ENCODE measurements around the gene PLXDC2.

The PLXDC2 gene

DNA sequence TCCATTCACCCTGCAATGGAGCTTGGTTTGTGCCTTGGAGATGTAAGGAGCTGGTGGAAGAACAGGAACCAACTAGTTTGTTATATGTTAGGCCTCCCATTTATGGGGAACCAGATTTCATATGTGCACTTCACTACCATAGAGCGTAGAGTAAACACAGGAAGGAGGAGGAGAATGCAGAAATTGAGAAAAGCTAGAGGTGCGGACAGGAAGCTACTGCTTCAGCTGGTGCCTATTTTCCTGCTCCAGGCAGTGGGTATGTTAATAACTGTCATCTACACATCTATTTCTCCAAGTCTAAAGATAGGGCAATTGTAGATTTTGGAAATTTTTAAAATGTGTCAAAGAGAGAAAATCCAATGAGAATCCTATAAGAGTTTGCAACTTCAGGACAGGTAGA lies 482.2 kb downstream of the PLXDC2 start:
- DNase-seq: no peak

DNA sequence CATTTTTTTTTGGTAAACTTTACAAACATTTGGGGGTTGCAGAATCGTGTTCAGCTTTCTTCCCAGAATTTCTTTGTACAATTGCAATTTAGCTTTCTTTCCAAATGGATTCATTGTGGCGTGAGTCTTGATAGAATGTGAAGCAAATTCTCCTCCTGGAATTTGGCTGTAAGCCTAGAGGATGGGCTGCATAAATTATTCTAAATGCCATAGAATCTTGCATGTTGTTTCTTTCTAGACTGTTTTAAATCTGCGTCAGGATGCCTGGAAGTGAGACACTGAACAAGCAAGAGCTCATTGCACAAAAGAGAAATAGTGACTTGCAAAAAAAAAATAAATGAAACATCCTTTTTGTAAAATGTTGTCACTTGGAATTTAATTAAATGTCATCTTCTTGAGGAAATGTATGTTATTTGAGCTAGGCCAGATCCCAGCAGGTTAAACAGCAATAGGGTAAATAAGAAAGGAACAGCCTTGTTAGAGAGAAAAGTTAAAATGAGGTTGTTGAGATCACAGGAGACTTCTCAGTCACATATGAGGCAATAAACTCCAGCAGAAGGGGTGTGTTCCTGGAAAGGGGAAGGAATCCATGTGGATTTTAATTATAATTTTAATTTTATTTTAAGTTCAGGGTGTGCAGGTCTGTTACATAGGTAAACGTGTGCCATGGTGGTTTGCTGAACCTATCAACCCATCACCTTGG lies 483.0 kb downstream of the PLXDC2 start:
- no peak for DNase-seq

DNA sequence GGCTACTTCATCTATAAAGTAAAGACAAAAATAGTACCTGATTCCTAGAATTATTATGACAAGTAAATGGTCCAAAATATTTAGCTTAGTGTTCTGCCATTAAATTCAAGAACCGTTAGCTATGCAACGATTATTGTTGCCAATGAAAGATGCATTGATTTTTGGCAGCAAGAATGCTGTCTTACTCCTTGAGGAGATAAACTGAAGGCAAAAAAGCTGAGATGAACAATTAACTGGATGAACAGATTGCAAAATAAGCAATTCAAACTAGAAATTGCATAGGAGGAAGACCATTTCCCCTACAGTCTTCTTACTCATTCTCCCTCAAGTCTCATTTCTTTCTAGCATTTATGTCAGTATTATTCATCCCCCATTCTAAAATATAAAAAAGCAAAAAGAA lies 484.5 kb downstream of the PLXDC2 start:
- no peak for DNase-seq

DNA sequence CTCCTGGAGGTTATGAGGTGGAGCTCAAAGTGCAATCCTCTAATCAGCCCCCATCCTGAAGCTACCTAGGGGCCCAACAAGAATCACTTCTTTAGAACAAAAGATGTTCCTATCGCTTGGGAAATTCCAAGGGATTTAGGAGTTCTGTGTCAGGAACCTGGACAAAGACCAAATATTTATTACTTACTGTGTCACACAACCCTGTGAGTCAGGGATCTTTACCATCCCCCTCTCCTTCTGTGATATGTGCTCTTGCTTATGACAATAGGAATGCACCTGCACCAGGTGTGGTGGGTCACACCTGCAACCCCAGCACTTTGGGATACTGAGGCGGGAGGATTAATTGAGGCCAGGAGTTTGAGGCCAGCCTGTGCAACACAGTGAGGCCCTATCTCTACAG lies 485.8 kb downstream of the PLXDC2 start:
- DNase-seq: no peak

DNA sequence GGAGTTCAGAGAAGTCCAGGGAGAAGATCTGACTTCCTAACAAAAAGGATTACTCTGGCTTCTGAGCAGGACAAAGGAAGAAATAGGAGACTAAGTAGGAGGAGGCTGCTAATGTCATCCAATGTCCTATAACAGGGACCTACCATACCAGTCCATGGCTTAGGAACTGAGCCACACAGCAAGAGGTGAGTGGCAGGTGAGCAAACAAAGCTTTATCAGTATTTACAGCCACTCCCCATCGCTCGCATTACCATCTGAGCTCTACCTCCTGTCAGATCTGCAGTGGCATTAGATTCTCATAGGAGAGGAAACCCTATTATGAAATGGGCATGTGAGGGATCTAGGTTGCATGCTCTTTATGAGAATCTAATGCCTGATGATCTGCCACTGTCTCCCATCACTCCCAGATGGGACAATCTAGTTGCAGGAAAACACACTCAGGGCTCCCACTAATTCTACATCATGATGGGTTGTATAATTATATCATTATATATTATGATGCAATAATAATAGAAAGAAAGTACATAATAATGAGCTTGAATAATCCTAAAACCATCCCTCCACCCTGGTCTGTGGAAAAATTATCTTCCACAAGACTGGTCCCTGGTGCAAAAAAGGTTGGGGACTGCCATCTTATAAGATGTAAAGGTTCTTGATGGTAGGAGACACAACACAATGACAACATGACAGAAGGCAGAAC lies 487.4 kb downstream of the PLXDC2 start:
- no peak for DNase-seq

DNA sequence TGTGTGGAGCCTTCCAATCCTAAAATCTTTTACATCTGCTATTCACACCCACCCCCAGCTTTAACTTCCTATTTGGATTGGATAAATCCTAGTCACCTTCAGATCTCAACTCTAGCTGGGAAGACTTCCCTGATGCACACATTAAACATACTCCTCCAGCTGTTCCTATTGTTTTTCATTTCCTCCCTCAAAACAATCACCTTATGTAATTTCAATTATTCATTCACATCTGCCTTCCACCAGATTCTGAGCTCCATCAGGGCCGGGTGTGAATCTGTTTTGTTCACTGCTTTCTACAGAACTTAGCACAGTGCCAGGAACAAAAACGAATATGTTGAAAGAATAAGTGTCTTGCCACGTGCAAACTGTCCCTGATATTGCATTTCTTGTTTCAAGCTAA lies 497.4 kb downstream of the PLXDC2 start:
- no peak for DNase-seq

DNA sequence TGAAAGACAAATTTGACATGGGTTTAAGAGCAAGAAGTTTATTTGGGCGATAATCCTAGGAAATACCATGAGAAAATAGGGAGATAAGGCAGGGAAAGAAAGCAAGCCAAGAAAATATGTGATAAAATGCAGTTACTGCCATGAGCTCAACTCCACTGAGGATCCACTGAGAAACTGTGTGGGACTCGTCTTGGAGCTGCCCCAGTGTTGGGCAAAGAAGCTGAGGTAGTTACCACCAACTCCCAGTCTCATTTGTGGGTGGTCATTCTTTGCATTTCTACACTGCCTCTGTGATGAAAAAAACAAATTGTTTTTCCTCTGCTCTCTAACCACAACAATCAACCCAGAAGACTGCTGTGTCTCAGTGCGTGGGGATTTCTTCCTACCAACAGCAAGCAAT lies 498.2 kb downstream of the PLXDC2 start:
- no peak for DNase-seq

DNA sequence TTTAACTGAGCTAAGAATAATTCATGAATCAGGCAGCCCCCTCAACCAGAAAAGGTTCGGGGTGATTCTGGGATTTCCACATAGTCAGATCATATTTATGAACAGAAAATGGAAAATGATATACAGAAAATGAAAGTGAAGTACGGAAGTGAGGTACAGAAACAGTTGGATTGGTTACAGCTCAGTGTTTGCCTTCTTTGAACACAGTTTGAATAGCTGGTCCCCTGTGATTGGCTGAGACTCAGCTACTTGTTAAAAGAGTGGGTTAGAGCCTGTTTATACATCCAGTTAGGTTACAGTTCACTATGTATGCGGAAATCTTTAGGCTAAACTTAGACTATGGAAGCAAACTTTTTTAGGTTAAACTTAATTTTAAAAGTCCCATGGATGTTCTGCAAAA lies 511.7 kb downstream of the PLXDC2 start:
- DNase-seq: no peak

DNA sequence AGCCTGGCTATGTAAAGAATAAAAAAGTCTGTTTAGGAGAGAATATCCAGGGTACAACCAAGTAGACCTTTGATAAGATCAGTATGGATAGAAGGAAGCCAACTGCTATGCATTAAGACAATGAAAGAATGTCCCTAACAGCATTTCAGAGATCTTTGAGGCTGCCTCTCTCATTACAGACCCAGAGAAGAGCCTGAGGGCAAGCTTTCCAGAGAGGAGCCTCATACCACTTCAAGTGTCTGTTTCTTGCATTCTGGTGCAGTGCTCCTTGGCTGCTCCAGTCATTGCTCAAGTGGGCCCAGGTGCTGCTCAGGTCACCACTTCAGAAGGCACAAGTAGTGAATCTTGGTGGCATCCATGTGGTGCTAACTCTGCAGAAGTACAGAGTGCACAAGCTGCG lies 514.0 kb downstream of the PLXDC2 start:
- no peak for DNase-seq

DNA sequence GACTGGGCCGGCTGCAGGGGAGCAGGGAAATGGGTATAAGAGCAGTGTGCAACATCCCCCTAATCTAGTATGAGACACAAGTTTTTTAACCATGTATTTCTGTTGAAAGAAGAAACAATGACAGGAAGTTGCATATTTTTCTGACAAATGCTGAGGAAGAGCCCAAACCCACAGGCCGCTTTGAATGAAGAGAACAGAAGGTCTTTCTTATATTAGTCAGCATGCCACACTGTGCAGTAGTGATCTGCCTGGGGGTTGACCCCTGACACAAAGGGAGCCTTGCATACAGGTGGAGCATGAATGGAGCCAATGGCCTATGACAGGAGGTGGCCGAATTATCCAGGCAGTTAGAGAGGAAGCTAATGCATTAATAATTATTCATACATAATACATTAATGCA lies 518.3 kb downstream of the PLXDC2 start:
- no peak for DNase-seq

Data from NCI-H1694 (cell line).